ENCODE measurements around the gene TLR1. TPM values are rescaled to one million over a fixed set of nuclear protein-coding genes. Genes with fewer than 3 reads are reported as not detected.

TLR1 gene, protein sequence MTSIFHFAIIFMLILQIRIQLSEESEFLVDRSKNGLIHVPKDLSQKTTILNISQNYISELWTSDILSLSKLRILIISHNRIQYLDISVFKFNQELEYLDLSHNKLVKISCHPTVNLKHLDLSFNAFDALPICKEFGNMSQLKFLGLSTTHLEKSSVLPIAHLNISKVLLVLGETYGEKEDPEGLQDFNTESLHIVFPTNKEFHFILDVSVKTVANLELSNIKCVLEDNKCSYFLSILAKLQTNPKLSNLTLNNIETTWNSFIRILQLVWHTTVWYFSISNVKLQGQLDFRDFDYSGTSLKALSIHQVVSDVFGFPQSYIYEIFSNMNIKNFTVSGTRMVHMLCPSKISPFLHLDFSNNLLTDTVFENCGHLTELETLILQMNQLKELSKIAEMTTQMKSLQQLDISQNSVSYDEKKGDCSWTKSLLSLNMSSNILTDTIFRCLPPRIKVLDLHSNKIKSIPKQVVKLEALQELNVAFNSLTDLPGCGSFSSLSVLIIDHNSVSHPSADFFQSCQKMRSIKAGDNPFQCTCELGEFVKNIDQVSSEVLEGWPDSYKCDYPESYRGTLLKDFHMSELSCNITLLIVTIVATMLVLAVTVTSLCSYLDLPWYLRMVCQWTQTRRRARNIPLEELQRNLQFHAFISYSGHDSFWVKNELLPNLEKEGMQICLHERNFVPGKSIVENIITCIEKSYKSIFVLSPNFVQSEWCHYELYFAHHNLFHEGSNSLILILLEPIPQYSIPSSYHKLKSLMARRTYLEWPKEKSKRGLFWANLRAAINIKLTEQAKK
- total RNA-seq (2022; extraction: Qiagen RNA extraction; ENCODE audit: low read depth), result 0.29 to 0.67 TPM (median 0.57 TPM) in 5 replicates

GRCh38 chr4:38804654-38805295, at the start of gene TLR1:
Gene TLR1, minus strand, starts transcription at chr4:38804791. Its CDS starts 5,960 bp downstream, at chr4:38798831.

DNA sequence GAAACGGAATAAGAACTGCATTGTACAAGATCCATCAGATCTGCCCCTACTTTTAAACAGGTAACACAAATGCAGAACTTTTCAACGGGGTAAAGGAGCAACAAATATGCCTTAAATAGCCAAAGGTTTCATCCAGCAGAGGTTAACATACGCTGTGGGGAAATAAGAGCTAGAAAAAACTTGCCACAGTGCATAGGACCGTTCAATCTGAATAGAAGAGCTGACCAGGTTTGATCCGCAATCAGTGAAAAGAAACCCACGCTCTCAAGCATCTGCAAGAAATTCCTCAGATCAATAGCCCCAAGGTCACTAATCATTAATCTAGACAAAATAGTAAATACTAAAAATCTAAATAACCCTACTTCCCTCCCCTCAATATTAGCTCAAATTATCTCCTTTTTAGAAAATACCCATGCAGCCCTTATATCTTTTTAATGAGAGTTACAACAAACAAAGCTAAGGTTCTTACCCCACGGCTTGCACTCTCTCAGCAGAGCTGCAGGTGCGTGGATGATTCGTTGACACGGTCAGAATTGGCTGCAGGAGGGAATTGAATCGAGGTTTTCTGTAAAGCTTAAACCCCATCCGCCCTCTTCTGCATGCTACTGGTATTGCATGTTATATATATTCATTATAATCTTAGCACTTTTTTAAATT, 22.0 kb downstream of the TLR1 start, which contains the start of gene TLR10:
TSS of gene TLR10 (minus strand) at position 539 of the 657 bp plus-strand sequence. CDS start 7,400 bp downstream, outside the sequence.

Other genes with a start within 250 kb of the TLR1 start
- gene KLF3, start 140.6 kb downstream of the TLR1 start, total RNA-seq (2022; extraction: Qiagen RNA extraction; ENCODE audit: low read depth), result 6.6 to 12.6 TPM (median 11.8 TPM) in 5 replicates
- gene TLR10, start 21.8 kb downstream of the TLR1 start, total RNA-seq (2022; extraction: Qiagen RNA extraction; ENCODE audit: low read depth), result 0.05 to 0.06 TPM (median 0.05 TPM) in 3 of 5 replicates, not detected in the others
- 2.8 to 4.1 TPM (median 3.8 TPM) in 5 replicates for gene TLR6, start 52.0 kb upstream of the TLR1 start, total RNA-seq (2022; extraction: Qiagen RNA extraction; ENCODE audit: low read depth)
- gene FAM114A1, start 63.0 kb upstream of the TLR1 start, total RNA-seq (2022; extraction: Qiagen RNA extraction; ENCODE audit: low read depth), result 21.9 to 42.4 TPM (median 31.8 TPM) in 5 replicates
- 17.0 to 24.9 TPM (median 21.8 TPM) in 5 replicates for gene TMEM156, start 227.6 kb upstream of the TLR1 start, total RNA-seq (2022; extraction: Qiagen RNA extraction; ENCODE audit: low read depth)

All from A549 treated with RU486 at 1 μM for 4 hours (cell line).